LNCaP clone FGC (cell line): ENCODE data around the gene PARS2.

ENCODE experiments used
- DNase-seq: peaks from one replicate; pipeline ENCODE4 v3.0.0-alpha.2; 2011; ENCODE audit warnings: low read depth
- H3K4me3 ChIP-seq: 2 replicates; pipeline ENCODE4 v1.5.1; 2011; ENCODE audit warnings: mild to moderate bottlenecking, low read depth, low read length, control low read depth
- TF ChIP-seq, protein P1 (sequence below): IDR thresholded peaks from 2 replicates; pipeline ENCODE4 v1.5.1; 2012; ENCODE audit warnings: mild to moderate bottlenecking; ENCODE audit not compliant: control insufficient read depth, insufficient read depth; ENCODE audit errors: extremely low read depth

The PARS2 gene

GRCh38 chr1:54754486-54755285 lies 9.6 kb downstream of the PARS2 start:
- H3K4me3 ChIP-seq = no peak overlapping the region
- no peak for DNase-seq
- TF ChIP-seq, protein P1, sequence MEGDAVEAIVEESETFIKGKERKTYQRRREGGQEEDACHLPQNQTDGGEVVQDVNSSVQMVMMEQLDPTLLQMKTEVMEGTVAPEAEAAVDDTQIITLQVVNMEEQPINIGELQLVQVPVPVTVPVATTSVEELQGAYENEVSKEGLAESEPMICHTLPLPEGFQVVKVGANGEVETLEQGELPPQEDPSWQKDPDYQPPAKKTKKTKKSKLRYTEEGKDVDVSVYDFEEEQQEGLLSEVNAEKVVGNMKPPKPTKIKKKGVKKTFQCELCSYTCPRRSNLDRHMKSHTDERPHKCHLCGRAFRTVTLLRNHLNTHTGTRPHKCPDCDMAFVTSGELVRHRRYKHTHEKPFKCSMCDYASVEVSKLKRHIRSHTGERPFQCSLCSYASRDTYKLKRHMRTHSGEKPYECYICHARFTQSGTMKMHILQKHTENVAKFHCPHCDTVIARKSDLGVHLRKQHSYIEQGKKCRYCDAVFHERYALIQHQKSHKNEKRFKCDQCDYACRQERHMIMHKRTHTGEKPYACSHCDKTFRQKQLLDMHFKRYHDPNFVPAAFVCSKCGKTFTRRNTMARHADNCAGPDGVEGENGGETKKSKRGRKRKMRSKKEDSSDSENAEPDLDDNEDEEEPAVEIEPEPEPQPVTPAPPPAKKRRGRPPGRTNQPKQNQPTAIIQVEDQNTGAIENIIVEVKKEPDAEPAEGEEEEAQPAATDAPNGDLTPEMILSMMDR = no peak

DNA sequence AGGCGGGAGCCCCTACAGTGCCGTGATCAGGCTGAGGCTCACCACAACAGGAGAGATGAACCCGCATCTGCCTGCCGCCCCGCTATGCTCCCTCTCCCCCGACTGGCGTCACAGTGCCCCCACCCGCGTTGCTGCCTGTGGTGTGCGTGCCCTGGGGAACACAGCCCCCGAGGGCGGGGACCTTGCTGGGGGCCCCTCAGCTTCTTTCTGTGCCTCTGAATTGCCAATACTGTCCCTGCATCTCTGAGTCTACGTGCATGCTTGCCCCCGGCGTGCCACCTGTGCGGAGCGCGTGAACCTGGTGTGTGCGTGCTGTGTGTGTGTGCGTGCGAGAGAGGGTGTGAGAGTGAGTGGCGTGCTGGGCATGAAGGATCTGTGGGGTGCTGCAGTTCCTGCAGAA lies 10.3 kb downstream of the PARS2 start:
- DNase-seq = no peak
- TF ChIP-seq, protein P1 = no peak
- H3K4me3 ChIP-seq = no peak overlapping the region

DNA sequence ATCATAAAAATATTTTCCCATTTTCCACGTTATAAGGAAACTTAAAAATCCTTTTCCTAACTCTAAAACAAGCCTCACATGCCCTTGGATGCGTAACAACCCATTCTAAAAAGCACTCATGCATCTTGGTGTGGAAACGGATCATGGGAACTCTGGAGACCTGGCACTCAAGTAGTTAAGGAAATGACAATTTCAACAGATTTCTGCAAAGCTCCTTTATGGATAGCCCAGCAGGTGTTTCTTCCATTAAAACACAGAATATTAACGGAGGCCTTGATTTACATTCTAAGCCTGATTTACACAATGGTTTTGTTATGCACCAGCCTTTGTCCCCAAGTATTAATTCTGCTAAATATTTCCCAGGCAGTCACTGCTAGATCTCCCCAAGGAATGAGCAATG lies 12.9 kb downstream of the PARS2 start:
- TF ChIP-seq, protein P1 = no peak
- no peak for DNase-seq

DNA sequence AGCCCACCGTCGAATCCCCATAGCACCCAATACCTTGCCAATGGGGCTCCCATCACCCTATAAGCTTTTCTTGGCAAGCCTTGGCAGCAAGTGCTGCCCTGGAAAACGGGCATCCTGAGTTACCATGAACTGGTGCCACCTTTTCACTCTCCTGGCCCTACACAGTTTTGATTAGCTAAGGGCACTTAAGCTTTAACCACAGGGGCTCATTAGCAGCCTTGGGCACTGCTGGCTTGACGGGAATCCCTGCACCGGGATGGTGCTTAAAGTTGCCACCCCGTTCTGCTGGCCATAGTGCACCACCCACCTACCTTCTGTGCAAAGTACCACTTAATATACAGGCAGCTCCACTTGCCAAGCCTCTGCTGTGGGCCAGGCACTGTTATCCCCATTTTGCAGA lies 13.7 kb downstream of the PARS2 start:
- no peak overlapping the region for H3K4me3 ChIP-seq
- DNase-seq = no peak
- TF ChIP-seq, protein P1 = no peak

More for the DNA sequence above, 12.9 kb downstream of the PARS2 start:
- no peak overlapping the region for H3K4me3 ChIP-seq

DNA sequence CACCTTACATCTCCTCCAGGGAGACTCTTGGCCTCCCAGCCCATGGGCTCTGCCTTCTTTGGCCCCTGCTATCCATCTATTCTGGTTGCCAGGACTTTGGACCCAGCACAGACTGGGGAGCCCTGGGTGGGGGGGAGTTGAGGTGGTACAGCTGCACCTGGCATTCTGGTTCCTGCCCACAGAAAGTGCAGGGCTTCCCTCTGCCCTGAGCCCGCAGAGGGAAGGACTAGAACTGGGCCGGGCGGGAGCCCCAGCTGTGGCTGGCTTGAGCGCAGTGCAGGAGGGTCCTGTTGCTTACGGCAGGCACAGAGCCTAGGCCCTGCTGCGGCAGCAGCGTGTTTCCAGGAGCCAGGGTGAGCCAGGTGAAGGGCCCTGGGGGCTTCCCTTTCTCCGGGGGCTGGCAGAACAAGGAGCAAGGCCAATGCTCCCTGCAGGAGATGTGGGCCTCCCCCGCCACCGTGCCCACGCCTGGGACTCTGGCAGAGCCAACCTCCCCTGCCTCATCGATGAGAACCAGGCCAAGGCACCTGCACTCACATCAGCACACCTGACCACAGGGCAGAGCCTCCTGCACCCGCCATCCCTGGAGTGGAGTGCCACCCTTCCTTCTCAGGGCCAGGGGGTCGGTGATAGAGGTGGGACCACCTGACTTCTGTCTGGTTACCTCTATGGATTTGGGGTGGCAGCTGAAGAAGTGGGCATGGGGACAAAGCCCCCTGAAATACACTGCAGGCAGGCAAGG lies 16.1 kb downstream of the PARS2 start:
- TF ChIP-seq, protein P1 = no peak
- no peak for DNase-seq
- no peak overlapping the region for H3K4me3 ChIP-seq

- TF ChIP-seq, protein P1 = no peak
- no peak for DNase-seq
- H3K4me3 ChIP-seq = no peak overlapping the region
These were observed 18.5 kb downstream of the PARS2 start for GRCh38 chr1:54745864-54746263.

- TF ChIP-seq, protein P1 = no peak
- DNase-seq = no peak
- no peak overlapping the region for H3K4me3 ChIP-seq
These were observed 19.0 kb downstream of the PARS2 start for GRCh38 chr1:54745274-54745673.
